IMR-90 (cell line): ENCODE measurements around the gene CHRNG. TPM values are rescaled to one million over a fixed set of nuclear protein-coding genes. Genes with fewer than 3 reads are reported as not detected.

ENCODE experiments used
- ATAC-seq: fragments of 200-7000 bp; cut with Tn5 transposase; 2 replicates; pipeline ENCODE4 v1.9.1; 2020; ENCODE audit warnings: low read depth, mild to moderate bottlenecking, moderate library complexity
- BruUV-seq: library from RNA; stranded (reverse); fragments of 400-500 nt; replicated peaks from 2 replicates; lab custom pipeline; 2021; lab: Mats Ljungman, UMichigan
- CTCF ChIA-PET: fragments of 300-600 bp; formaldehyde crosslinking; extraction: SDS; loops from one replicate; lab custom pipeline; 2021; ENCODE audit warnings: antibody characterized with exemption; lab: Yijun Ruan, JAX
- POLR2A ChIA-PET: fragments of 300-600 bp; sonication (Branson Sonifier 250); formaldehyde crosslinking; loops from one replicate; lab custom pipeline; 2022; ENCODE audit warnings: antibody characterized with exemption; ENCODE audit not compliant: unreplicated experiment; lab: Charles Lee
- DNase-seq: peaks from one replicate; pipeline ENCODE4 v3.0.0; 2013
- H2AFZ ChIP-seq: replicated peaks from 2 replicates; pipeline ENCODE3; 2013; ENCODE audit warnings: low read length, mild to moderate bottlenecking; ENCODE audit not compliant: poor library complexity
- H2AK5ac ChIP-seq: 2 replicates; pipeline ENCODE4 v1.6.1; 2013; ENCODE audit warnings: low read depth, low read length, inconsistent platforms
- H2AK9ac ChIP-seq: replicated peaks from 2 replicates; pipeline ENCODE3; 2013; ENCODE audit warnings: mild to moderate bottlenecking, low read depth, low read length, moderate library complexity; ENCODE audit not compliant: poor library complexity
- H2BK120ac ChIP-seq: 2 replicates; pipeline ENCODE4 v1.6.1; 2013; ENCODE audit warnings: low read depth, low read length, inconsistent platforms
- H2BK15ac ChIP-seq: 3 replicates; pipeline ENCODE4 v1.6.1; 2013; ENCODE audit warnings: low read depth, low read length, inconsistent platforms
- H2BK20ac ChIP-seq: 2 replicates; pipeline ENCODE4 v1.6.1; 2013; ENCODE audit warnings: low read depth, mild to moderate bottlenecking, inconsistent platforms, low read length, moderate library complexity
- H2BK5ac ChIP-seq: 2 replicates; pipeline ENCODE4 v1.6.1; 2013; ENCODE audit warnings: mild to moderate bottlenecking, low read depth, low read length, inconsistent platforms; ENCODE audit not compliant: poor library complexity, severe bottlenecking
- H3K14ac ChIP-seq: replicated peaks from 2 replicates; pipeline ENCODE4 v1.6.1; 2013; ENCODE audit warnings: low read depth, low read length, inconsistent platforms
- H3K18ac ChIP-seq: 2 replicates; pipeline ENCODE4 v1.6.1; 2013; ENCODE audit warnings: low read depth, low read length, control low read depth
- H3K23ac ChIP-seq: 2 replicates; pipeline ENCODE4 v1.6.1; 2013; ENCODE audit warnings: low read depth, low read length, inconsistent platforms
- H3K27ac ChIP-seq: 2 replicates; pipeline ENCODE4 v1.5.1; 2013; ENCODE audit warnings: mild to moderate bottlenecking, control low read depth, low read length; ENCODE audit not compliant: insufficient read depth
- H3K27me3 ChIP-seq: 2 replicates; pipeline ENCODE4 v1.6.1; 2013; ENCODE audit warnings: low read length; ENCODE audit not compliant: control insufficient read depth, insufficient read depth
- H3K36me3 ChIP-seq: 2 replicates; pipeline ENCODE4 v1.6.1; 2013; ENCODE audit warnings: low read length, mixed read lengths; ENCODE audit not compliant: control insufficient read depth, insufficient read depth
- H3K4ac ChIP-seq: 2 replicates; pipeline ENCODE4 v1.6.1; 2013; ENCODE audit warnings: low read depth, low read length, inconsistent platforms
- H3K4me1 ChIP-seq: 2 replicates; pipeline ENCODE4 v1.6.1; 2013; ENCODE audit warnings: low read length, mixed read lengths; ENCODE audit not compliant: control insufficient read depth, insufficient read depth
- H3K4me2 ChIP-seq: 2 replicates; pipeline ENCODE4 v1.6.1; 2013; ENCODE audit warnings: low read depth, mild to moderate bottlenecking, control low read depth, low read length, moderate library complexity
- H3K4me3 ChIP-seq: 2 replicates; pipeline ENCODE4 v1.5.1; 2013; ENCODE audit warnings: low read depth, mild to moderate bottlenecking, control low read depth, low read length, moderate library complexity; ENCODE audit not compliant: insufficient read depth
- H3K56ac ChIP-seq: 2 replicates; pipeline ENCODE4 v1.6.1; 2013; ENCODE audit warnings: low read length, inconsistent platforms; ENCODE audit not compliant: insufficient read depth; ENCODE audit errors: extremely low read depth
- H3K79me1 ChIP-seq, 2 experiments: 2 replicates each; pipeline ENCODE4 v1.6.1; 2013; ENCODE audit warnings: low read length in 2 of 2, inconsistent platforms in 1 of 2, low read depth in 1 of 2
- H3K9ac ChIP-seq: 2 replicates; pipeline ENCODE4 v1.6.1; 2013; ENCODE audit warnings: low read depth, low read length, control low read depth
- H3K9me1 ChIP-seq: 2 replicates; pipeline ENCODE4 v1.6.1; 2013; ENCODE audit warnings: low read length, inconsistent platforms; ENCODE audit not compliant: insufficient read depth
- H3K9me3 ChIP-seq: 2 replicates; pipeline ENCODE4 v1.6.1; 2013; ENCODE audit warnings: low read length; ENCODE audit not compliant: control insufficient read depth, insufficient read depth
- H4K20me1 ChIP-seq: 2 replicates; pipeline ENCODE4 v1.6.1; 2013; ENCODE audit warnings: low read length, inconsistent platforms; ENCODE audit not compliant: insufficient read depth
- H4K5ac ChIP-seq: 2 replicates; pipeline ENCODE4 v1.6.1; 2013; ENCODE audit warnings: mild to moderate bottlenecking, low read depth, low read length, control low read depth
- H4K8ac ChIP-seq, 2 experiments: 2 replicates each; pipeline ENCODE4 v1.6.1; 2013; ENCODE audit warnings: low read depth in 2 of 2, low read length in 2 of 2, control low read depth in 1 of 2, inconsistent platforms in 1 of 2
- H4K91ac ChIP-seq: 2 replicates; pipeline ENCODE4 v1.6.1; 2013; ENCODE audit warnings: low read depth, low read length, inconsistent platforms; ENCODE audit not compliant: insufficient read depth
- BHLHE40 ChIP-seq: fragments of 150-350 bp; IDR thresholded peaks from 2 replicates; pipeline ENCODE4 v1.6.1; 2016; ENCODE audit warnings: mild to moderate bottlenecking, low read depth, low read length
- CEBPB ChIP-seq: IDR thresholded peaks from 2 replicates; pipeline ENCODE4 v1.6.1; 2012; ENCODE audit warnings: low read depth, low read length, improper control_type of control experiment
- MAZ ChIP-seq: IDR thresholded peaks from 2 replicates; pipeline ENCODE4 v1.6.1; 2012; ENCODE audit warnings: low read depth, mild to moderate bottlenecking, low read length, improper control_type of control experiment, moderate library complexity, borderline replicate concordance
- MXI1 ChIP-seq: IDR thresholded peaks from 2 replicates; pipeline ENCODE4 v1.6.1; 2012; ENCODE audit warnings: low read depth, mild to moderate bottlenecking, low read length, moderate library complexity, borderline replicate concordance
- NFE2L2 ChIP-seq: fragments of 150-350 bp; IDR thresholded peaks from 2 replicates; pipeline ENCODE4 v1.6.1; 2016; ENCODE audit warnings: low read depth, mild to moderate bottlenecking, low read length
- POLR2A ChIP-seq: IDR thresholded peaks from 2 replicates; pipeline ENCODE4 v1.6.1; 2012; ENCODE audit warnings: mild to moderate bottlenecking, low read depth, low read length
- RAD21 ChIP-seq: IDR thresholded peaks from 2 replicates; pipeline ENCODE4 v1.6.1; 2012; ENCODE audit warnings: low read length, improper control_type of control experiment
- RCOR1 ChIP-seq: IDR thresholded peaks from 2 replicates; pipeline ENCODE4 v1.6.1; 2012; ENCODE audit warnings: mild to moderate bottlenecking, low read length, improper control_type of control experiment; ENCODE audit not compliant: insufficient replicate concordance
- RFX5 ChIP-seq: IDR thresholded peaks from 2 replicates; pipeline ENCODE4 v1.8.0; 2012; ENCODE audit warnings: low read depth, mild to moderate bottlenecking, low read length, moderate library complexity
- WGBS, 2 experiments: methylation state at CpG; one replicate each; pipeline versions ENCODE4 v1.1.5 to v1.1.7; 2013; ENCODE audit warnings: missing lambda C conversion rate in 2 of 2; ENCODE audit not compliant: insufficient read length in 1 of 2; ENCODE audit errors: extremely low coverage in 2 of 2; 5-methylcytosine and 5-hydroxymethylcytosine counted together
- dilution Hi-C: fragments of 300-500 bp; cut with HindIII; formaldehyde crosslinking; loops from one replicate; pipeline ENCODE4 v1.14.3; 2018; ENCODE audit warnings: low sequenced_read_pairs; ENCODE audit not compliant: unreplicated experiment
- in situ Hi-C: fragments of 300-500 bp; cut with MboI; formaldehyde crosslinking; loops from 3 replicates; pipeline ENCODE4 v1.14.3; 2019; ENCODE audit warnings: low sequenced_read_pairs, inconsistent platforms, mixed read lengths
- intact Hi-C: fragments of 100-400 bp; cut with micrococcal nuclease; formaldehyde crosslinking; loops from 2 replicates; pipeline ENCODE4 v1.10.0; 2022
- polyA plus RNA-seq, 3 experiments: library from polyadenylated mRNA; depleted of rRNA; stranded (reverse); fragments of >200 nt; gene quantifications; 2 replicates each; pipeline ENCODE4 v1.2.3, GENCODE V29; 2012; ENCODE audit warnings: low replicate concordance in 1 of 3
- total RNA-seq: library from RNA; depleted of rRNA; stranded (reverse); fragments of >200 nt; gene quantifications from 2 replicates; pipeline ENCODE4 v1.2.3, GENCODE V29; 2012
- TF ChIP-seq, protein P1 (sequence below): fragments of 150-350 bp; IDR thresholded peaks from 2 replicates; pipeline ENCODE4 v1.6.1; 2017; ENCODE audit warnings: mild to moderate bottlenecking, antibody characterized with exemption, low read length, low read depth
- TF ChIP-seq, protein P2 (sequence below): conservative IDR thresholded peaks from 2 replicates; pipeline ENCODE4 v1.5.1; 2012; ENCODE audit warnings: mild to moderate bottlenecking, low read depth, low read length, improper control_type of control experiment

CHRNG gene
- total and polyA plus RNA-seq, 2 of the 4 experiments (the other 2 are of a cell fraction), result not detected

DNA sequence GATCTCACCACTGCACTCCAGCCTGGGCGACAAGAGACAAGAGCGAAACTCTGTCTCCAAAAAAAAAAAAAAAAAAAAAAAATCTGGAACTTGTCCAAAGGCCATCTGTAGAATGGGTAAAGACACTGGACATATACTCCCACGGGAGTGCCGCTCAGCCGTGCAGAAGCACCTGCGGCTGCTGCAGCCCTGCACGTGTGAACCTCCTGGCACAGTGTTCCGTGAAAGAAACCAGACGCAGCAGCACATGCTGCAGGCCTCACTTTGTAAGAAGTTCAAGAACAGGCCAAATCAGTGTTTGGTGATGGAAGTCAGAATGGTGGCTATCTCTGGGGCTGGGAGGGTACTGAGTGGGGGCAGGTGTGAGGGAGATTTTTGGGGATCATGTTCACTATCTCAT, 7.1 kb upstream of the CHRNG start:
- Histone ChIP-seq H3K9ac (no peak overlapping the region), H3K4ac (no peak overlapping the region), H2BK20ac (no peak overlapping the region), H3K27me3 (peaks cover 20% of the 10 kb centered on the region), H2AK5ac (no peak overlapping the region), H3K27ac (no peak overlapping the region), H3K9me3 (peaks cover 6% of the 10 kb centered on the region), H2BK15ac (no peak overlapping the region), H3K79me1 (no peaks in the 10 kb centered on the region), H2AFZ (no peak overlapping the region), H3K56ac (no peak overlapping the region), H3K4me3 (no peak overlapping the region), H4K20me1 (no peaks in the 10 kb centered on the region), H4K5ac (no peak overlapping the region), H3K36me3 (no peaks in the 10 kb centered on the region), H2BK120ac (no peak overlapping the region), H3K4me1 (no peaks in the 10 kb centered on the region), H3K18ac (no peak overlapping the region), H2BK5ac (no peak overlapping the region), H3K4me2 (no peak overlapping the region), H3K14ac (no peak overlapping the region), H2AK9ac (no peak overlapping the region), H3K9me1 (no peaks in the 10 kb centered on the region), H4K91ac (no peak overlapping the region), H4K8ac (no peak overlapping the region), H3K23ac (no peak overlapping the region)
- BruUV-seq, result no TSS peak
- ChIA-PET CTCF (no interaction called here), POLR2A (no interaction called here)
- intact Hi-C loops, result no loop called here
- in situ Hi-C loops, result no loop called here
- ATAC-seq (no peak), DNase-seq (no peak)
- dilution Hi-C loops, result no loop called here
- WGBS, 2 experiments, result no CpG with 5 or more reads among the region's 9 CpGs
- TF ChIP-seq MXI1, result no peak
- no peak for TF ChIP-seq POLR2A
- no peak for TF ChIP-seq NFE2L2
- no peak for TF ChIP-seq BHLHE40
- TF ChIP-seq RFX5, result no peak
- TF ChIP-seq, protein P1, sequence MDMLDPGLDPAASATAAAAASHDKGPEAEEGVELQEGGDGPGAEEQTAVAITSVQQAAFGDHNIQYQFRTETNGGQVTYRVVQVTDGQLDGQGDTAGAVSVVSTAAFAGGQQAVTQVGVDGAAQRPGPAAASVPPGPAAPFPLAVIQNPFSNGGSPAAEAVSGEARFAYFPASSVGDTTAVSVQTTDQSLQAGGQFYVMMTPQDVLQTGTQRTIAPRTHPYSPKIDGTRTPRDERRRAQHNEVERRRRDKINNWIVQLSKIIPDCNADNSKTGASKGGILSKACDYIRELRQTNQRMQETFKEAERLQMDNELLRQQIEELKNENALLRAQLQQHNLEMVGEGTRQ, result no peak
- no peak for TF ChIP-seq MAZ
- no peak for TF ChIP-seq RCOR1
- no peak for TF ChIP-seq RAD21
- TF ChIP-seq CEBPB, result no peak
- TF ChIP-seq, protein P2, sequence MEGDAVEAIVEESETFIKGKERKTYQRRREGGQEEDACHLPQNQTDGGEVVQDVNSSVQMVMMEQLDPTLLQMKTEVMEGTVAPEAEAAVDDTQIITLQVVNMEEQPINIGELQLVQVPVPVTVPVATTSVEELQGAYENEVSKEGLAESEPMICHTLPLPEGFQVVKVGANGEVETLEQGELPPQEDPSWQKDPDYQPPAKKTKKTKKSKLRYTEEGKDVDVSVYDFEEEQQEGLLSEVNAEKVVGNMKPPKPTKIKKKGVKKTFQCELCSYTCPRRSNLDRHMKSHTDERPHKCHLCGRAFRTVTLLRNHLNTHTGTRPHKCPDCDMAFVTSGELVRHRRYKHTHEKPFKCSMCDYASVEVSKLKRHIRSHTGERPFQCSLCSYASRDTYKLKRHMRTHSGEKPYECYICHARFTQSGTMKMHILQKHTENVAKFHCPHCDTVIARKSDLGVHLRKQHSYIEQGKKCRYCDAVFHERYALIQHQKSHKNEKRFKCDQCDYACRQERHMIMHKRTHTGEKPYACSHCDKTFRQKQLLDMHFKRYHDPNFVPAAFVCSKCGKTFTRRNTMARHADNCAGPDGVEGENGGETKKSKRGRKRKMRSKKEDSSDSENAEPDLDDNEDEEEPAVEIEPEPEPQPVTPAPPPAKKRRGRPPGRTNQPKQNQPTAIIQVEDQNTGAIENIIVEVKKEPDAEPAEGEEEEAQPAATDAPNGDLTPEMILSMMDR, result no peak
